HG02840 (cell line): ENCODE results near the gene MIEF1.

Source experiments
- ATAC-seq: cut with Tn5 transposase; IDR thresholded peaks from one replicate; pipeline ENCODE4 v1.9.1; 2021; ENCODE audit warnings: mild to moderate bottlenecking, moderate library complexity, moderate number of reproducible peaks; ENCODE audit not compliant: unreplicated experiment, low FRiP score

MIEF1 gene

GRCh38 chr22:39502109-39502788, at the start of gene MIEF1:
MIEF1 (plus strand) TSS chr22:39502290; CDS start chr22:39511295, 9,005 bp downstream.
- peak; percentile 82 for ATAC-seq

DNA sequence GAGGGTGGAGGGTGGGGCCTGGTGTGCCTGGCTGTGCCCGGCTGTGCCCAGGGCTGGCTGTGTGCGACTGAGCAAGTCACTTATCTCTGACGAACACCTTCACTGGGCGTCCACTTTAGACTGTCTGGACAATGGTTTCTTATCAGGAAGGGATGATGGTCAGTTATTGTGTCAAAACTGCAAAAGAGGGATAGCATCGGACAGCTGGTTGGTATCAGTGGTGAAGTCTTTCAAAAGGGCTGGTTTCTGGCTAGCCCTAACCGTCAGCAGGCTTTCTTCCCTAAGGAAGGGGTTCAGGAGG, 49.4 kb upstream of the MIEF1 start:
- ATAC-seq: no peak

DNA sequence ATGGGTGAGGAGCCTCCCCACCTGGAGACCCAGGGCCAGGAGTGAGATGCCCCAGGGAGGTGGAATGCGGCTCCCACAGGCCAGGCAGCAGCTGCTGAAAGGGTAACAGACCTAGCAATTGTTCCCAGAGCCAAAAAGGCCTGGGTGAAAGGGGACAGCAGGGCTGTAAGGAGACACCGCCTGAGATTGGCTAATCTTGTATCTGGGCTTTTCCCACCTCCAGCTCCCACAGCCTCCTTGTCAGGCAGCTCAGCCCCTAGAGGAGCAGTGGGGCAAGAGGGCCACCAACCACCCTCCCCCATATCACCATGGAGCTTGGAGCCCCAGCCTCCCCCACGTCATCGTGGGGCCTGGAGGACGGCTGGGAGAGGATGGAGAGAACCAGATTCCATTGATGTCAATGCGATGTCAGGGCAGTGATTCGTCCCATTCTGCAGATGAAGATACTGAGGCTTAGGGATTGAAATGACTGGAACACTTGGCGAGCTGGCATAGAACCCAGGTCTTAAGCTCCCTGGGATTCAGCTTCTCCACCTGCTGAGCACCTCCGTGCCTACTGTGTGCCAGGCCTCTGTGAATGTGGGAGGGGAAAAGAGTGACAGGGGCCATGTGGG, 48.2 kb upstream of the MIEF1 start:
- ATAC-seq: no peak

- ATAC-seq: no peak
Observed at GRCh38 chr22:39454385-39454871, 47.7 kb upstream of the MIEF1 start.

DNA sequence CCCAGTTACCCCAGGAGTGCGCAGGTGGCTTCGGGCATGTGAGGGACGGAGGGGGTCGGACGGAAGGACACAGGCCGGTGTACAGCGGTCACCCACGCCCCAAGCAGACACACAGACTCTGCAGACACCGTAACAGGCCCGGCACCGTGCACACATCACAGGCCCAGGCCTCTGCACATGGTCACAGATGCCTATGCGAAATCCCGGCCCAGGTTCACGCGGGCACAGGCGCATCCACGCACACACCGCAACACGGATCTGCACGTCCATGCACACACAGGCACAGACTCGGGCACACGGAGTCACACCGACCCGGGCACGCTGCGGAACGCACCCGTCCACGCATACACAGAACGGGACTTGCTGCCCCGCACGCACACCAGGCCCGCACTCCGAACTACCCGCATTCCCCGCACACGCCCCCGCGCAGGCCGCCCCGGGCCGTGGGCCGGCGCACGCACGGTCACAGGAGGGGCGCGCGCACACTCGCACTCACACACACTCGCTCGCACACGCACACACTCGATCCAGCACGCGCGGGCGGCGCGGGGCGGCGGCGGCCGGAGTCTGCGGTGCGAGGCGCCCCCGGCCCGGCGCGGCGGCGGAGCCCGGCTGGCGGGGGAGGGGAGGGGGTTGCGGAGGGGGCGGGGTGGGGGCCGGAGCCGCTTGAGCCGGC, 45.4 kb upstream of the MIEF1 start, which contains the start of gene MGAT3:
TSS of gene MGAT3 (plus strand) at position 491 of the 676 bp plus-strand sequence. CDS start 30,336 bp downstream, outside the sequence.
- no peak for ATAC-seq

DNA sequence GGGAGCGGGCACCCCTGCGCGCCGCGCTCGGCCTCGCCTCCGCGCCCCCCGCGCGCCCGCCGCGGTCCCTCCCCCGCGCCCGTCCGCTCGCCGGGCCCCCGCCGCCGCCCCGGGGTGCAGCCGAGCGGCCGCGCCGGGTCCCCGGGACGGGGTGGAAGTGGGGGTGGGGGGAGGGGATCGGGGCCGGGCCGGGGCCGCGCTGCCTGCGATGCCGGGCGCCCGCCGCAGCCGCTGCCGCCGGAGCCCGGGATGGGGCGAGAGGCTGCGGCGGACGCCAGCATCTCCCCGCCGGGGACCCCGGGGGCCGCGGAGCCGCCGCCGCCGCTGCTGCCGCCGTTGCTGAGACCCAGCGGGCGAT, 44.9 kb upstream of the MIEF1 start:
- no peak for ATAC-seq

DNA sequence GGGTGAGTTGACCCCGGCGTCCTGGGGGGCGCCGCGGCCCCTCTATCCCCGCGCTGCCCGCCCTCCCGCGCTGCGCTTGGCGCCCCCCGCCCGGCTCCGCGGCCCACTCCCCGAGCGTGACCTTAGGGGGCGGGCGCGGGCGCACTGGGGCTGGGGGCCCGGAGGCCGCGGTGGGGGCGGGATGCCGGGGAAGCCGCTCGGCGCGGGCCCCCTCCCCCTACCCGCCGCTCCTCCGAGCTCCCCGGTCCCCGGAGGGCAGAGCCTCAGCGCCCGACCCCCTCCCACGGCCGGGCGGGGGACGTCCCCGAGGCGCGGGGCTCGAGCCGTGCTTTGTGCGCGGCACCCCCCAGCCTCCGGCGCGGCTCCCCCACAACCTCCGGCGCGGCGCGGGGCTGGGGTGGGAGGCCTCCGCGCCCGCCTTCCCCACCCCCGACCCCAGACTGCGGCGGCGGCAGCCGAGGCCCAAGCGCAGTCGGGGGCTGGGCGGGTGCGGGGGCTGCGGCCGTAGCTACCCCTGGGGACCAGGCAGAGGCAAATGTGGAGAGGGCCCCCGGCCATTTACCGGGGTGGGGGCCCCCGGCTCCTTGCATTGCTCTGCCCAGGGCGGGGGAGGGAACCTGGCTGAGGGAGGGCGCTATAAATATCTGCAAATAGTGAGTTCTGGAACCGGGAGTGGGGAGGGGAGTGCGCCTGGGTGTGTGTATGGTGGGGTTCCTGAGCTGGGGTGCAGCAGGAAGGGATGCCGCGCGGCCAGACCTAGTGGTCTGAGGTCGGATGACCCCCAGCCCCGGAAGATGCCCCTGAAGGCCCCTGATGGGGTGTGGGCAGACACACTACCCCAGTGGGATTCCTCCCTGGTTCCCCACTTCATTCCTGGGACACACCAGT, 44.3 kb upstream of the MIEF1 start:
- no peak for ATAC-seq

- no peak for ATAC-seq
Observed at GRCh38 chr22:39458444-39459083, 43.5 kb upstream of the MIEF1 start.

- no peak for ATAC-seq
Observed at GRCh38 chr22:39459681-39460080, 42.4 kb upstream of the MIEF1 start.

GRCh38 chr22:39462443-39463221, 39.5 kb upstream of the MIEF1 start:
- ATAC-seq: no peak

GRCh38 chr22:39463277-39463676, 38.8 kb upstream of the MIEF1 start:
- no peak for ATAC-seq

DNA sequence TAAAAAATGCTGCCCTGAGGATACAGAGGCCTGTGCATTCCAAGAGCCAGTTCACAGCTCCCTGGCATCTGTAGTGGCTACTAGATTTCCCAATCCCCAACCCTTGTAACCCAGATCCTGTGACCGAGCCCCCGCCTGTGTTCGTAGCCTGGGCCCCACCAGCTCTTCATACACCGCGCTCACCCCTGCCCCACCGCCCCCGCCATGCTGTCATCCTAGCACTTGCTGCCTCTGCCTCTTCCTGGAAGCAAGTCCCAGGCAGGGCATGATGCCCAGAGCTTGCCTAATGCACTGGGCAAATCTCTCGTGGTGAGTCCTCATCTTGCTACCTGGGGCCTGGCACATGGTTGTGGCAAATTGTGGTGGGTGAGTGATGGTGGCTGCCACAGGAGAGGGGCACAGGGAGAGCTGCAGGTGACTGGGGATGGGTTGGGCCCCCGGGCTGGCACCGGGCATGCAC, 38.1 kb upstream of the MIEF1 start:
- ATAC-seq: no peak

GRCh38 chr22:39466228-39467006, 35.7 kb upstream of the MIEF1 start:
- ATAC-seq: no peak

DNA sequence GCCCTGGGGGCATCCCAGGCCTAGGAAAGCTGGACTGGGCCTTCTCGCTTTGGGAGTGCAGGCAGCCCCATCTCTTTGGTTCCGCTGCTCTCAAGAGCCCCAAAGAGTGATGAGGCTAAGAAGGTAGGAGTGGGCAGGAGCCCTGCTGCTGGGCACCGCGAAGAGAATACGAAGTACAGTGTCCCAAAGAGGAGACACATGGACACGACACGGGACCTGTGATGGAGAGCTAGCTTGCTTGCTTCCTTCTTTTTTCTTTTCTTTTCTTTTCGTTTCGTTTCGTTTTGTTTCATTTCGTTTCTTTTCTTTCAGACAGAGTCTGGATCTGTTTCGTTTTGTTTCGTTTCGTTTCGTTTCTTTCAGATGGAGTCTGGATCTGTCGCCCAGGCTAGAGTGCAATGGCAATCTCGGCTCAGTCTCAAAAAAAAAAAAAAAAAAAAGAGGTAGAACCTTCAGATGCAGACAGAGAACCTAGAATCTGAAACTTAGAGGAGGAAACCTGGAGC, 34.6 kb upstream of the MIEF1 start:
- ATAC-seq: no peak

DNA sequence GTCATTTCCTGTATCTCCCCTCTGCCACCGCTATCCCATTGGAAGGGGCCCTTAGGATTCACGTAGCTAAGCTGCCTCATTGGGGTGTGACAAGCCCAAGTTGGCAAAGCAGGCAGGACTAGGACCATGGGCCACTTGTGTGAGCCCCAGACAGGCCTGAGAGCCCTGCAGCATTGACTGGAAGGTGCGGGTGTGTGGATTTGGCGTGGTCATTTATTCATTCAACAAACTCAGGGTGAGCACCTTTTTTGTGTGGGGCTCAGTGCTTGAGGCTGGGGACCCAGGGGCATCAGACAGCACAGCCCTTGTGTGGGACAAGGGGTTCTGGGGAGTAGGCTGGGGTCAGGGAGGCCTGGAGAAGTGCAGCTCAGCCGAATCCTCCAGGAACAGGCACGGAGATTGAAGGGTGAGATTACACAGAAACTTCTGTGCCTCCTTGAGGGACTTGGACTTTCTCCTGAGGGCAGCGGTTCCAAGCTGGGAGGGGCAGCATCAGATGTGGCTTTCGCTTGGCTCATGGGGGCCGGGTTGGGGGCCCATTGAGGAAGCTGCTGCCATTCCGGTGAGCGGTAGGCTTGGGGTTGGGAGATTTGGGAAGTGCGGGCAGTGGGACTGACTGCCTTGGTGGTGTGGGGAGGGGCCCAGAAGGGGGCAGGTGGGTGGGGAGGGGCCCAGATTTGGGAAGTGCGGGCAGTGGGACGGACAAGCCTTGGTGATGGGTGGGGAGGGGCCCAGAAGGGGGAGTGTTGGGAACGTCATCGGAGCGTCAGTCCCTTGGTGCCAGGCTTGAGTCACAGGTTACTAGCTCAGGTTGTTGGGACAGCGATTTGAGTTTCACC, 33.4 kb upstream of the MIEF1 start:
- no peak for ATAC-seq

GRCh38 chr22:39469326-39469680, 32.8 kb upstream of the MIEF1 start:
- no peak for ATAC-seq

DNA sequence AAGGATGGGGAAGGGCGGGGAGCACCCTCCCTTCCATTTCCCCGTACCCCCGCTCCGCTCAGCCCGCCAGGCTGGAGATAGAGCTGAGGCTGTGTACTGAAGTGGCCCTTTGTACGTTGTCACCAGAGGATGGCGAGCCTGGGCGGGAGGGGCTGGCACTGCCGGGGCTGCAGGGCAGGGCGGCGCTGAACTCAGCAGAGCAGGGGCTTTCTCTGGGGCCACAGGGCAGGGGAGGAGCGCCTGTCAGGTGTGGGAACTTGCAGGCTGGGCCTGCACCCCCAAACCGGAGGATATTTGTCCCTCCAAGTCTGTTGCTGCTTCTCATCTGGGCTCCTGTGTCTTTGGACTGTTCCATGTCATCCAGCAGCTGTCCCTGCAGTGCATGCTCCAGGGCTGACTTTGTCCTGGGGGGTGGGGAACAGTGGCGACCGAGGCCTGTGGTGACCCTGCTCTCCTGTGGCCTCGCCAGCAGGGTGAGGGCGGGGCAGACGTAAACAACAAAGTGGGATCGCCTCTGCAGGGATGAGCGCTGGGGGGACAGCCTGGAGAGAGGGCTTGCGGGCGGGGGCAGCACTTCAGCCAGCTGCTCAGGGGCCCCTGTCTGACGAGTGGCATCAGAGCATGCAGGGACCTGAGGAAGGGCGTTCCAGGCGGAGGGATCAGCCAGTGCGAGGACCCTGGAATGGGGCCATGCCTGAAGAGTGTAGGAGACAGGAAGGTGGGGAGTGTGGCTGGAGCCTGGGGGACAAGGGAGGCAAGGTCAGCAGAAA, 32.2 kb upstream of the MIEF1 start:
- ATAC-seq: no peak
